GM23338 (cell line): ENCODE measurements around the gene CTRB1. TPM values are rescaled to one million over a fixed set of nuclear protein-coding genes. Genes with fewer than 3 reads are reported as not detected.
"Not testable (repeated sequence)": the region's sequence is repeated elsewhere in the genome, so short reads cannot be mapped to it uniquely, and the experiment has no call there.

Experiments
- ATAC-seq: fragments of 200-7000 bp; cut with Tn5 transposase; 3 replicates; pipeline ENCODE4 v1.9.1; 2020
- DNase-seq: peaks from one replicate; pipeline ENCODE4 v3.0.0-alpha.2; 2015; ENCODE audit warnings: low spot score
- H2AFZ ChIP-seq: fragments of 200-600 bp; sonication (generic); 2 replicates; pipeline ENCODE4 v1.8.0; 2016; ENCODE audit warnings: antibody characterized with exemption, mild to moderate bottlenecking, moderate library complexity
- H3F3A ChIP-seq: fragments of 200-600 bp; sonication (generic); replicated peaks from 2 replicates; pipeline ENCODE4 v1.8.0; 2017; ENCODE audit warnings: antibody characterized with exemption, mixed run types, low read depth
- H3K27ac ChIP-seq: fragments of 200-600 bp; sonication (generic); 2 replicates; pipeline ENCODE4 v1.6.1; 2016; ENCODE audit warnings: low read depth
- H3K27me3 ChIP-seq: fragments of 200-600 bp; sonication (generic); 2 replicates; pipeline ENCODE4 v1.8.0; 2016; ENCODE audit warnings: mild to moderate bottlenecking, mixed run types, moderate library complexity; ENCODE audit not compliant: insufficient read depth
- H3K36me3 ChIP-seq: fragments of 200-600 bp; sonication (generic); 2 replicates; pipeline ENCODE4 v1.8.0; 2016; ENCODE audit warnings: mild to moderate bottlenecking; ENCODE audit not compliant: insufficient read depth
- H3K4me1 ChIP-seq: fragments of 200-600 bp; sonication (generic); 2 replicates; pipeline ENCODE4 v1.8.0; 2016; ENCODE audit warnings: mild to moderate bottlenecking, moderate library complexity; ENCODE audit not compliant: insufficient read depth
- H3K4me2 ChIP-seq: fragments of 200-600 bp; sonication (generic); 2 replicates; pipeline ENCODE4 v1.7.1; 2017; ENCODE audit warnings: mixed run types
- H3K4me3 ChIP-seq: fragments of 200-600 bp; sonication (generic); 2 replicates; pipeline ENCODE4 v1.6.1; 2016; ENCODE audit warnings: mixed run types
- H3K79me2 ChIP-seq: fragments of 200-600 bp; sonication (generic); replicated peaks from 2 replicates; pipeline ENCODE4 v1.8.0; 2017; ENCODE audit warnings: mild to moderate bottlenecking; ENCODE audit not compliant: insufficient read depth
- H3K9me2 ChIP-seq: fragments of 200-600 bp; sonication (generic); 2 replicates; pipeline ENCODE4 v1.8.0; 2017; ENCODE audit not compliant: insufficient read depth
- H4K20me1 ChIP-seq: fragments of 200-600 bp; sonication (generic); replicated peaks from 2 replicates; pipeline ENCODE4 v1.8.0; 2017; ENCODE audit warnings: mild to moderate bottlenecking; ENCODE audit not compliant: insufficient read depth
- H3K27ac Mint-ChIP-seq: 2 replicates; pipeline ENCODE4 v1.8.0; 2020; ENCODE audit warnings: inconsistent platforms, mild to moderate bottlenecking, moderate library complexity, mixed read lengths
- H3K27me3 Mint-ChIP-seq: 3 replicates; pipeline ENCODE4 v1.8.0; 2022; ENCODE audit warnings: low read depth, mild to moderate bottlenecking, moderate library complexity, mixed read lengths, inconsistent platforms; ENCODE audit not compliant: insufficient read depth, poor library complexity
- H3K36me3 Mint-ChIP-seq: 3 replicates; pipeline ENCODE4 v1.8.0; 2021; ENCODE audit warnings: low read depth, mild to moderate bottlenecking, inconsistent platforms, moderate library complexity, mixed read lengths
- H3K4me1 Mint-ChIP-seq: 3 replicates; pipeline ENCODE4 v1.8.0; 2020; ENCODE audit warnings: mild to moderate bottlenecking, inconsistent platforms, mixed read lengths
- H3K4me3 Mint-ChIP-seq: 3 replicates; pipeline ENCODE4 v1.8.0; 2021; ENCODE audit warnings: moderate library complexity, mild to moderate bottlenecking, inconsistent platforms, mixed read lengths
- H3K9me3 Mint-ChIP-seq: 3 replicates; pipeline ENCODE4 v1.8.0; 2020; ENCODE audit warnings: moderate library complexity, mild to moderate bottlenecking, inconsistent platforms, mixed read lengths
- CREB1 ChIP-seq: fragments of 250-450 bp; sonication (Bioruptor Pico); IDR thresholded peaks from 2 replicates; pipeline ENCODE4 v1.5.0; 2020; ENCODE audit warnings: low read depth, mild to moderate bottlenecking, moderate library complexity
- NANOG ChIP-seq: IDR thresholded peaks from 2 replicates; pipeline ENCODE4 v1.6.1; 2016; ENCODE audit warnings: antibody characterized with exemption, borderline replicate concordance
- STAT1 ChIP-seq: IDR thresholded peaks from one replicate; pipeline ENCODE4 v1.6.1; 2016; ENCODE audit warnings: antibody characterized with exemption; ENCODE audit not compliant: unreplicated experiment
- polyA plus RNA-seq: library from polyadenylated mRNA; unstranded; fragments of >200 nt; fragmentation: Nextera tagmentation; extraction: Ambion mirVana; gene quantifications from 2 replicates; pipeline ENCODE4 v1.2.1, GENCODE V29; 2016
- total RNA-seq: library from RNA; depleted of rRNA; stranded (reverse); fragments of >200 nt; shearing (Covaris generic); gene quantifications from 2 replicates; pipeline ENCODE4 v1.2.3, GENCODE V29; 2014
- TF ChIP-seq, protein P1 (sequence below): fragments of 250-450 bp; sonication (Bioruptor Pico); IDR thresholded peaks from 2 replicates; pipeline ENCODE4 v1.5.0; 2020; ENCODE audit warnings: mild to moderate bottlenecking, moderate library complexity
- TF ChIP-seq, protein P2 (sequence below): IDR thresholded peaks from 2 replicates; pipeline ENCODE4 v1.6.1; 2016; ENCODE audit warnings: antibody characterized with exemption

Gene CTRB1
- total and polyA plus RNA-seq, 2 experiments from 2014 or later, result not detected

DNA sequence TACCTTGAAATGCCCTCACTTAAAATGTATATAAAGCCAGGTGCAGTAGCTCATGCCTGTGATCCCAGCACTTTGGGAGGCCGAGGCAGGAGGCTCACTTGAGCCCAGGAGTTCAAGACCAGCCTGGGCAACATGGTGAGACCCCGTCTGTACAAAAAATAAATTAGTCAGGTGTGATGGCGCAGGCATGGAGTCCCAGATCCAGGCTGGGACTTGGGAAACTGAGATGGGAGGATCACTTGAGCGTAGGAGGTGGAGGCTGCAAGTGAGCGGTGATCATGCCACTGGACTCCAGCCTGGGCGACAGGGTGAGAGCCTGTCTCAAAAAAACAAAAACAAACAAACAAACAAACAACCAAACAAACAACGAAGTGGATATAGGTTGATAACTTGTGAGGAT, 9.3 kb upstream of the CTRB1 start:
- not testable (repeated sequence) for H3K4me3 Mint-ChIP-seq, H3K36me3 ChIP-seq, H3K27me3 Mint-ChIP-seq, H3K4me2 ChIP-seq, H3K27ac Mint-ChIP-seq, H3K27ac ChIP-seq, H3K79me2 ChIP-seq, H3K27me3 ChIP-seq, ATAC-seq, H3K9me3 Mint-ChIP-seq, H4K20me1 ChIP-seq, H3K36me3 Mint-ChIP-seq, H3K4me1 ChIP-seq, H3F3A ChIP-seq, H2AFZ ChIP-seq, H3K4me3 ChIP-seq, H3K9me2 ChIP-seq, H3K4me1 Mint-ChIP-seq, DNase-seq

DNA sequence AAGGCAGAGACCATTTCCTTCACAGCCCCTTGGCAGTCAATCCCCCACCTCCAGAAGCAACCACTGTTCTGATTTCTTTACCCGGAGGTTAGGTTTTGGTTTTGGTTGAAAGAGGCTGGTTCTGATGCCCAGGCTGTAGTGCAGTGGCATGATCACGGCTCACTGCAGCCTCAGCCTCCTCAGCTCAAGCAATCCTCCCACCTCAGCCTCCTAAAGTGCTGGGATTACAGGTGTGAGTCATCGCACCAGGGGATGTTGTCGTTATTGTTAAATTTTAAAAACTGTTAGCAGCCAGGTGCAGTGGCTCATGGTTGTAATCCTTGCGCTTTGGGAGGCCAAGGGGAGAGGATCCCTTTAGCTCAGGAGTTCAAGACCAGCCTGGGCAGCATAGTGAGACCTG, 8.8 kb upstream of the CTRB1 start:
- Histone ChIP-seq H2AFZ (no peak overlapping the region), H3K4me2 (no peak overlapping the region), H3K79me2 (no peaks in the 10 kb centered on the region), H4K20me1 (0 out of 2 replicates have a peak, but pooled peaks cover 3% of the 10 kb centered on the region), H3K4me3 (no peak overlapping the region), H3K27me3 (no peaks in the 10 kb centered on the region), H3K27ac (no peak overlapping the region), H3F3A (no peaks in the 10 kb centered on the region), H3K9me2 (no peaks in the 10 kb centered on the region), H3K4me1 (no peaks in the 10 kb centered on the region), H3K36me3 (no peaks in the 10 kb centered on the region)
- H3K9me3 Mint-ChIP-seq, result no peaks in the 10 kb centered on the region
- no peak for DNase-seq
- peaks cover 5% of the 10 kb centered on the region; the same call in 1 of the 3 replicates for H3K4me1 Mint-ChIP-seq
- H3K4me3 Mint-ChIP-seq, result no peak overlapping the region
- ATAC-seq, result no peak
- peaks cover 2% of the 10 kb centered on the region for H3K27me3 Mint-ChIP-seq
- TF ChIP-seq, protein P1, sequence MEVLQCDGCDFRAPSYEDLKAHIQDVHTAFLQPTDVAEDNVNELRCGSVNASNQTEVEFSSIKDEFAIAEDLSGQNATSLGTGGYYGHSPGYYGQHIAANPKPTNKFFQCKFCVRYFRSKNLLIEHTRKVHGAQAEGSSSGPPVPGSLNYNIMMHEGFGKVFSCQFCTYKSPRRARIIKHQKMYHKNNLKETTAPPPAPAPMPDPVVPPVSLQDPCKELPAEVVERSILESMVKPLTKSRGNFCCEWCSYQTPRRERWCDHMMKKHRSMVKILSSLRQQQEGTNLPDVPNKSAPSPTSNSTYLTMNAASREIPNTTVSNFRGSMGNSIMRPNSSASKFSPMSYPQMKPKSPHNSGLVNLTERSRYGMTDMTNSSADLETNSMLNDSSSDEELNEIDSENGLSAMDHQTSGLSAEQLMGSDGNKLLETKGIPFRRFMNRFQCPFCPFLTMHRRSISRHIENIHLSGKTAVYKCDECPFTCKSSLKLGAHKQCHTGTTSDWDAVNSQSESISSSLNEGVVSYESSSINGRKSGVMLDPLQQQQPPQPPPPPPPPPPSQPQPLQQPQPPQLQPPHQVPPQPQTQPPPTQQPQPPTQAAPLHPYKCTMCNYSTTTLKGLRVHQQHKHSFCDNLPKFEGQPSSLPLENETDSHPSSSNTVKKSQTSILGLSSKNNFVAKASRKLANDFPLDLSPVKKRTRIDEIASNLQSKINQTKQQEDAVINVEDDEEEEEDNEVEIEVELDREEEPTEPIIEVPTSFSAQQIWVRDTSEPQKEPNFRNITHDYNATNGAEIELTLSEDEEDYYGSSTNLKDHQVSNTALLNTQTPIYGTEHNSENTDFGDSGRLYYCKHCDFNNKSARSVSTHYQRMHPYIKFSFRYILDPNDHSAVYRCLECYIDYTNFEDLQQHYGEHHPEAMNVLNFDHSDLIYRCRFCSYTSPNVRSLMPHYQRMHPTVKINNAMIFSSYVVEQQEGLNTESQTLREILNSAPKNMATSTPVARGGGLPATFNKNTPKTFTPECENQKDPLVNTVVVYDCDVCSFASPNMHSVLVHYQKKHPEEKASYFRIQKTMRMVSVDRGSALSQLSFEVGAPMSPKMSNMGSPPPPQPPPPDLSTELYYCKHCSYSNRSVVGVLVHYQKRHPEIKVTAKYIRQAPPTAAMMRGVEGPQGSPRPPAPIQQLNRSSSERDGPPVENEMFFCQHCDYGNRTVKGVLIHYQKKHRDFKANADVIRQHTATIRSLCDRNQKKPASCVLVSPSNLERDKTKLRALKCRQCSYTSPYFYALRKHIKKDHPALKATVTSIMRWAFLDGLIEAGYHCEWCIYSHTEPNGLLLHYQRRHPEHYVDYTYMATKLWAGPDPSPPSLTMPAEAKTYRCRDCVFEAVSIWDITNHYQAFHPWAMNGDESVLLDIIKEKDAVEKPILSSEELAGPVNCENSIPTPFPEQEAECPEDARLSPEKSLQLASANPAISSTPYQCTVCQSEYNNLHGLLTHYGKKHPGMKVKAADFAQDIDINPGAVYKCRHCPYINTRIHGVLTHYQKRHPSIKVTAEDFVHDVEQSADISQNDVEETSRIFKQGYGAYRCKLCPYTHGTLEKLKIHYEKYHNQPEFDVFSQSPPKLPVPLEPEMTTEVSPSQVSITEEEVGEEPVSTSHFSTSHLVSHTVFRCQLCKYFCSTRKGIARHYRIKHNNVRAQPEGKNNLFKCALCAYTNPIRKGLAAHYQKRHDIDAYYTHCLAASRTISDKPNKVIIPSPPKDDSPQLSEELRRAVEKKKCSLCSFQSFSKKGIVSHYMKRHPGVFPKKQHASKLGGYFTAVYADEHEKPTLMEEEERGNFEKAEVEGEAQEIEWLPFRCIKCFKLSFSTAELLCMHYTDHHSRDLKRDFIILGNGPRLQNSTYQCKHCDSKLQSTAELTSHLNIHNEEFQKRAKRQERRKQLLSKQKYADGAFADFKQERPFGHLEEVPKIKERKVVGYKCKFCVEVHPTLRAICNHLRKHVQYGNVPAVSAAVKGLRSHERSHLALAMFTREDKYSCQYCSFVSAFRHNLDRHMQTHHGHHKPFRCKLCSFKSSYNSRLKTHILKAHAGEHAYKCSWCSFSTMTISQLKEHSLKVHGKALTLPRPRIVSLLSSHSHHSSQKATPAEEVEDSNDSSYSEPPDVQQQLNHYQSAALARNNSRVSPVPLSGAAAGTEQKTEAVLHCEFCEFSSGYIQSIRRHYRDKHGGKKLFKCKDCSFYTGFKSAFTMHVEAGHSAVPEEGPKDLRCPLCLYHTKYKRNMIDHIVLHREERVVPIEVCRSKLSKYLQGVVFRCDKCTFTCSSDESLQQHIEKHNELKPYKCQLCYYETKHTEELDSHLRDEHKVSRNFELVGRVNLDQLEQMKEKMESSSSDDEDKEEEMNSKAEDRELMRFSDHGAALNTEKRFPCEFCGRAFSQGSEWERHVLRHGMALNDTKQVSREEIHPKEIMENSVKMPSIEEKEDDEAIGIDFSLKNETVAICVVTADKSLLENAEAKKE (CRISPR knock-in tag), result no peak
- TF ChIP-seq STAT1, result no peak
- TF ChIP-seq NANOG, result no peak
- TF ChIP-seq, protein P2, sequence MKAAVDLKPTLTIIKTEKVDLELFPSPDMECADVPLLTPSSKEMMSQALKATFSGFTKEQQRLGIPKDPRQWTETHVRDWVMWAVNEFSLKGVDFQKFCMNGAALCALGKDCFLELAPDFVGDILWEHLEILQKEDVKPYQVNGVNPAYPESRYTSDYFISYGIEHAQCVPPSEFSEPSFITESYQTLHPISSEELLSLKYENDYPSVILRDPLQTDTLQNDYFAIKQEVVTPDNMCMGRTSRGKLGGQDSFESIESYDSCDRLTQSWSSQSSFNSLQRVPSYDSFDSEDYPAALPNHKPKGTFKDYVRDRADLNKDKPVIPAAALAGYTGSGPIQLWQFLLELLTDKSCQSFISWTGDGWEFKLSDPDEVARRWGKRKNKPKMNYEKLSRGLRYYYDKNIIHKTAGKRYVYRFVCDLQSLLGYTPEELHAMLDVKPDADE, result no peak
- TF ChIP-seq CREB1, result no peak
- H3K36me3 Mint-ChIP-seq, result no peaks in the 10 kb centered on the region
- H3K27ac Mint-ChIP-seq, result no peak overlapping the region

DNA sequence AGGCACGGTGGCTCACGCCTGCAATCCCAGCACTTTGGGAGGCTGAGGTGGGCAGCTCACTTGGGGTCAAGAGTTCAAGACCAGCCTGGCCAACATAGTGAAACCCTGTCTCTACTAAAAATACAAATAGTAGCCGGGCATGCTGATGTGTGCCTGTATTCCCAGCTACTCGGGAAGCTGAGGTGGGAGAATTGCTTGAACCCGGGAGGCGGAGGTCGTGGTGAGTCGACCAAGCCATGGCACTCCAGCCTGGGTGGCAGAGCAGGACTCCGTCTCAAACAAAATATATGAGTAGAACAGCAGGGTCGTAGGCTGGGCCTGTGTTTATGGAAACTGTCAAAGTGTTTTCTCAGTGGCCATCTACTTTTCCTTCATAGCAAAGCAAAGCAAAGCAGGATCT, 7.5 kb upstream of the CTRB1 start:
- not testable (repeated sequence) for H3K9me2 ChIP-seq, H4K20me1 ChIP-seq, H3K27ac ChIP-seq, H3K4me1 ChIP-seq, ATAC-seq, DNase-seq, H3K27me3 ChIP-seq, H3K4me3 ChIP-seq, H3K27me3 Mint-ChIP-seq, H3F3A ChIP-seq, H3K79me2 ChIP-seq, H3K36me3 Mint-ChIP-seq, H3K4me1 Mint-ChIP-seq, H2AFZ ChIP-seq, H3K4me3 Mint-ChIP-seq, H3K27ac Mint-ChIP-seq, H3K36me3 ChIP-seq, H3K4me2 ChIP-seq, H3K9me3 Mint-ChIP-seq
